Measurements from ENCODE around the gene RSRC1.

Gene RSRC1

GRCh38 chr3:158350971-158351370, 241.1 kb downstream of the RSRC1 start:
- no peak for DNase-seq
- Histone ChIP-seq H3K9me3 (no peaks in the 10 kb centered on the region), H3K4me1 (no peaks in the 10 kb centered on the region), H3K27me3 (no peaks in the 10 kb centered on the region), H3K4me3 (no peak overlapping the region), H3K36me3 (no peaks in the 10 kb centered on the region), H3K27ac (no peak overlapping the region)
- intact Hi-C loops (cut with DNase I; ENCODE audit: low total_unique reads) = no loop called here
- no peak for TF ChIP-seq CTCF (IDR thresholded peaks at IDR 0.05)

DNA sequence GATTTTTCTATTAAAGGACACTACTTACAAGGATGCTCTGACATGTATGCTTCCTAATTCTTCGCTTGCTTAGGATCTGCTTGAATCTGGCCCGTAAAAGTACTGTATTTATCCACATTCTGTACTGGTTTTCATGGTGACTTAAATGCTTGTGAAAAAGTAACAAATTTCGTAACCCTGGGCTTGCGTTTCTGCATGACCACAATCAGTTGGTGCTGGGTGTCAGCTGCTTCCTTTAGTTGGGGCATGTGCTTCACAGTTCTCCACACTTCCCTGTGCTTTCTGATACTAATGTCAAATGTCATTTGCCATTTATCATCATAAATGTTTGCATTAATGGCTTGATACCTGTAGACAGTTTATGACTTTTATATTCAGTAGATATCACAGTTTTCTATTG, 242.7 kb downstream of the RSRC1 start:
- no peak for TF ChIP-seq CTCF (IDR thresholded peaks at IDR 0.05)
- no peaks in the 10 kb centered on the region for H3K4me1 ChIP-seq
- no peak overlapping the region for H3K4me3 ChIP-seq
- H3K36me3 ChIP-seq = no peaks in the 10 kb centered on the region
- H3K9me3 ChIP-seq = no peaks in the 10 kb centered on the region
- no peak overlapping the region for H3K27ac ChIP-seq
- H3K27me3 ChIP-seq = no peaks in the 10 kb centered on the region
- peak in 1 of 2 donors; percentile 22 for DNase-seq
- intact Hi-C loops (cut with DNase I; ENCODE audit: low total_unique reads) = no loop called here

GRCh38 chr3:158354713-158355112, 244.8 kb downstream of the RSRC1 start:
- no peak for DNase-seq
- no peaks in the 10 kb centered on the region for H3K27me3 ChIP-seq
- H3K36me3 ChIP-seq = no peaks in the 10 kb centered on the region
- H3K4me1 ChIP-seq = no peaks in the 10 kb centered on the region
- no peaks in the 10 kb centered on the region for H3K9me3 ChIP-seq
- no peak overlapping the region for H3K4me3 ChIP-seq
- TF ChIP-seq CTCF (IDR thresholded peaks at IDR 0.05) = no peak
- no peak overlapping the region for H3K27ac ChIP-seq
- intact Hi-C loops (cut with DNase I; ENCODE audit: low total_unique reads) = no loop called here

GRCh38 chr3:158355623-158356588, 246.0 kb downstream of the RSRC1 start:
- intact Hi-C loops (cut with DNase I; ENCODE audit: low total_unique reads) = no loop called here
- no peak for TF ChIP-seq CTCF (IDR thresholded peaks at IDR 0.05)
- no peak overlapping the region for H3K27ac ChIP-seq

GRCh38 chr3:158359339-158359738, 249.4 kb downstream of the RSRC1 start:
- no peak for TF ChIP-seq CTCF (IDR thresholded peaks at IDR 0.05)

More at GRCh38 chr3:158355623-158356588, 246.0 kb downstream of the RSRC1 start:
- Histone ChIP-seq H3K4me3 (no peak overlapping the region), H3K9me3 (no peaks in the 10 kb centered on the region), H3K4me1 (no peaks in the 10 kb centered on the region), H3K27me3 (no peaks in the 10 kb centered on the region), H3K36me3 (no peaks in the 10 kb centered on the region)
- DNase-seq = no peak

More at GRCh38 chr3:158359339-158359738, 249.4 kb downstream of the RSRC1 start:
- no peak overlapping the region for H3K4me3 ChIP-seq
- no peaks in the 10 kb centered on the region for H3K4me1 ChIP-seq
- intact Hi-C loops (cut with DNase I; ENCODE audit: low total_unique reads) = no loop called here
- no peak overlapping the region for H3K27ac ChIP-seq
- H3K36me3 ChIP-seq = no peaks in the 10 kb centered on the region
- no peak for DNase-seq
- H3K9me3 ChIP-seq = no peaks in the 10 kb centered on the region
- no peaks in the 10 kb centered on the region for H3K27me3 ChIP-seq
